ENCODE measurements around the gene FBXL7. TPM values are rescaled to one million over a fixed set of nuclear protein-coding genes. Genes with fewer than 3 reads are reported as not detected.

The FBXL7 gene
- total and polyA plus RNA-seq, 2 donors (not counting 3 experiments of a cell fraction or from before 2014, with no cell fraction given): 23.5 to 32.2 TPM

DNA sequence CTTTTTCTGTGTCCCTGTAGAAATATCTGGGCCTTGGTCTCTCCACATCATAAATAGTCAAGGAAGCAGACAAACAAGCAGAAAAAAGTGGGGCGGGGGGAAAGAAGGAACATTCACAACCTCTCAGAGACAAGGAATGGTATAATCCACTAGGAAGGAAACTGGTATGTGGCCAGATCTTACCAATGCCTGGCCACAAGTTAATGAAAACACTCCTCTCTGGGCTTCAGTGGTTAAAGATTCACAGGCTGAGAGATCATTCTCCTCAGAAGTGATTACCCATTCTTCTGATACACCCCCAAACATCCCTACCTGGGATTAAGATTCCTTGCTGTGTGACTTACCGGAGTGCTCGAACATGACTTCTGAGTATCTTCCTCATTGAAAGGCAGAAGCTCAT is 389.0 kb downstream of the FBXL7 start:
- Histone ChIP-seq H3K4me2 (ENCODE audit: insufficient read depth, low read length) (no peak overlapping the region), H3K27ac (ENCODE audit: insufficient read depth, low read depth, low read length) (no peak overlapping the region), H3K4me3 (replicated peaks in 1 of 3; ENCODE audit: insufficient read depth in 1 of 3, low read depth in 1 of 3, low read length in 3 of 3) (no peak overlapping the region), H3K27me3 (ENCODE audit: control insufficient read depth in 2 of 2, insufficient read depth in 2 of 2, low read length in 2 of 2) (no peaks in the 10 kb centered on the region), H3K4me1 (ENCODE audit: control insufficient read depth, extremely low read depth, insufficient read depth, low read length) (no peaks in the 10 kb centered on the region), H3K9ac (replicated peaks; ENCODE audit: extremely low read depth, insufficient read depth, low read length) (no peak overlapping the region), H3K79me2 (ENCODE audit: control insufficient read depth, insufficient read depth, low read length) (no peaks in the 10 kb centered on the region), H3K9me3 (replicated peaks; ENCODE audit: control insufficient read depth, insufficient read depth, low read length) (no peaks in the 10 kb centered on the region), H2AFZ (ENCODE audit: low read depth, low read length) (no peak overlapping the region), H3K36me3 (ENCODE audit: control insufficient read depth in 2 of 2, extremely low read depth in 1 of 2, insufficient read depth in 2 of 2, low read length in 2 of 2) (no peaks in the 10 kb centered on the region), H4K20me1 (replicated peaks; ENCODE audit: control insufficient read depth, extremely low read depth, insufficient read depth, low read length) (peaks cover 2% of the 10 kb centered on the region), H3K9me1 (replicated peaks; ENCODE audit: control insufficient read depth, extremely low read depth, insufficient read depth, low read length) (no peaks in the 10 kb centered on the region)
- ChIA-PET POLR2A (no interaction called here), CTCF (interaction anchor here (1.0 to 1.4 kb wide), 2 partner anchors 25 to 38 kb away, joined by 3 read pairs; no protein-coding TSS in a partner anchor)
- BruUV-seq (replicated peaks): no TSS peak
- dilution Hi-C loops (cut with MboI; ENCODE audit: extremely low pct_ligation_motif_present, low sequenced_read_pairs) (no loop called here), intact Hi-C loops (cut with micrococcal nuclease) (no loop called here)
- FAIRE-seq (no peak), DNase-seq (ENCODE audit: low read depth, low spot score) (no peak)
- TF ChIP-seq FOS (IDR thresholded peaks at IDR 0.05; ENCODE audit: borderline replicate concordance, insufficient read depth, low read length) (no peak), MYC (IDR thresholded peaks at IDR 0.05; ENCODE audit: low read depth, low read length) (no peak), GATA2 (IDR thresholded peaks at IDR 0.05; ENCODE audit: insufficient read depth, insufficient read length, low read depth, low read length) (no peak)

DNA sequence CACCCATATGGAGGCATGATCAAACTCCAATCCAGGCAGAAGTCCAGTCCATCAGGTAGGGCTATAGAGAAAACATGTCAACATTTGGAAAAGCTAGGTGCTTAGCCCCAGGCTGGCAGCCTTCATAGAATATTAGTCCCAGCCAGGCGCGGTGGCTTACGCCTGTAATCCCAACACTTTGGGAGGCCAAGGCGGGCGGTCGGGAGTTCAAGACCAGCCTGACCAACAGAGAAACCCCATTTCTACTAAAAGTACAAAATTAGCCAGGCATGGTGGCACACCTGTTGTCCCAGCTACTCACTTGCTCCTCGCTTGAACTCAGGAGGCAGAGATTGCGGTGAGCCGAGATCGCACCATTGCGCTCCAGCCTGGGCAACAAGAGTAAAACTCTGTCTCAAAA is 393.9 kb downstream of the FBXL7 start:
- ChIA-PET CTCF (no interaction called here), POLR2A (no interaction called here)
- no peak for TF ChIP-seq EZH2 (IDR thresholded peaks at IDR 0.05; ENCODE audit: borderline replicate concordance, low read depth, low read length, severe bottlenecking)
- no peak for TF ChIP-seq POLR2AphosphoS5 (IDR thresholded peaks at IDR 0.05; ENCODE audit: insufficient read depth, low read depth, low read length)
- TF ChIP-seq POLR2A (IDR thresholded peaks at IDR 0.05; ENCODE audit: low read depth, low read length): no peak
- TF ChIP-seq, protein P1, sequence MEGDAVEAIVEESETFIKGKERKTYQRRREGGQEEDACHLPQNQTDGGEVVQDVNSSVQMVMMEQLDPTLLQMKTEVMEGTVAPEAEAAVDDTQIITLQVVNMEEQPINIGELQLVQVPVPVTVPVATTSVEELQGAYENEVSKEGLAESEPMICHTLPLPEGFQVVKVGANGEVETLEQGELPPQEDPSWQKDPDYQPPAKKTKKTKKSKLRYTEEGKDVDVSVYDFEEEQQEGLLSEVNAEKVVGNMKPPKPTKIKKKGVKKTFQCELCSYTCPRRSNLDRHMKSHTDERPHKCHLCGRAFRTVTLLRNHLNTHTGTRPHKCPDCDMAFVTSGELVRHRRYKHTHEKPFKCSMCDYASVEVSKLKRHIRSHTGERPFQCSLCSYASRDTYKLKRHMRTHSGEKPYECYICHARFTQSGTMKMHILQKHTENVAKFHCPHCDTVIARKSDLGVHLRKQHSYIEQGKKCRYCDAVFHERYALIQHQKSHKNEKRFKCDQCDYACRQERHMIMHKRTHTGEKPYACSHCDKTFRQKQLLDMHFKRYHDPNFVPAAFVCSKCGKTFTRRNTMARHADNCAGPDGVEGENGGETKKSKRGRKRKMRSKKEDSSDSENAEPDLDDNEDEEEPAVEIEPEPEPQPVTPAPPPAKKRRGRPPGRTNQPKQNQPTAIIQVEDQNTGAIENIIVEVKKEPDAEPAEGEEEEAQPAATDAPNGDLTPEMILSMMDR (IDR thresholded peaks at IDR 0.05; ENCODE audit: extremely low read depth in 1 of 2, insufficient read depth in 1 of 2, low read depth in 1 of 2, low read length in 2 of 2): no peak
- no peak for TF ChIP-seq JUN (IDR thresholded peaks at IDR 0.05; ENCODE audit: borderline replicate concordance, insufficient read depth, insufficient read length, low read depth)
- no peak for TF ChIP-seq FOS (IDR thresholded peaks at IDR 0.05; ENCODE audit: borderline replicate concordance, insufficient read depth, low read length)
- no peak for TF ChIP-seq MAX (IDR thresholded peaks at IDR 0.05; ENCODE audit: insufficient read depth, insufficient read length)
- TF ChIP-seq MYC (IDR thresholded peaks at IDR 0.05; ENCODE audit: low read depth, low read length): no peak
- no peak for TF ChIP-seq GATA2 (IDR thresholded peaks at IDR 0.05; ENCODE audit: insufficient read depth, insufficient read length, low read depth, low read length)
- no peak overlapping the region for H3K4me2 ChIP-seq (ENCODE audit: insufficient read depth, low read length)
- DNase-seq (ENCODE audit: low read depth, low spot score) (no peak), FAIRE-seq (no peak)
- no peaks in the 10 kb centered on the region for H3K4me1 ChIP-seq (ENCODE audit: control insufficient read depth, extremely low read depth, insufficient read depth, low read length)
- dilution Hi-C loops (cut with MboI; ENCODE audit: extremely low pct_ligation_motif_present, low sequenced_read_pairs): no loop called here
- H3K9me1 ChIP-seq (replicated peaks; ENCODE audit: control insufficient read depth, extremely low read depth, insufficient read depth, low read length): no peaks in the 10 kb centered on the region
- H3K4me3 ChIP-seq (replicated peaks in 1 of 3; ENCODE audit: insufficient read depth in 1 of 3, low read depth in 1 of 3, low read length in 3 of 3): no peak overlapping the region
- no peaks in the 10 kb centered on the region for H3K36me3 ChIP-seq (ENCODE audit: control insufficient read depth in 2 of 2, extremely low read depth in 1 of 2, insufficient read depth in 2 of 2, low read length in 2 of 2)
- H3K9me3 ChIP-seq (replicated peaks; ENCODE audit: control insufficient read depth, insufficient read depth, low read length): no peaks in the 10 kb centered on the region
- no peak overlapping the region for H3K9ac ChIP-seq (replicated peaks; ENCODE audit: extremely low read depth, insufficient read depth, low read length)
- H2AFZ ChIP-seq (ENCODE audit: low read depth, low read length): no peak overlapping the region
- intact Hi-C loops (cut with micrococcal nuclease): no loop called here
- BruUV-seq (replicated peaks): no TSS peak
- H4K20me1 ChIP-seq (replicated peaks; ENCODE audit: control insufficient read depth, extremely low read depth, insufficient read depth, low read length): peaks cover 2% of the 10 kb centered on the region
- no peaks in the 10 kb centered on the region for H3K27me3 ChIP-seq (ENCODE audit: control insufficient read depth in 2 of 2, insufficient read depth in 2 of 2, low read length in 2 of 2)
- H3K79me2 ChIP-seq (ENCODE audit: control insufficient read depth, insufficient read depth, low read length): no peaks in the 10 kb centered on the region
- H3K27ac ChIP-seq (ENCODE audit: insufficient read depth, low read depth, low read length): no peak overlapping the region

All from endothelial cell of umbilical vein (primary cell).